Measurements from ENCODE around the gene DYNLT4. TPM values are rescaled to one million over a fixed set of nuclear protein-coding genes. Genes with fewer than 3 reads are reported as not detected.

DYNLT4 gene
- total RNA-seq (1 to 10 TPM in 2 of 7 donors, under 1 TPM in 2, not detected in 3; 0.82 to 2.1 (median 1.1) TPM), polyA plus RNA-seq (under 1 TPM; 0.15 to 0.58 (median 0.22) TPM)
- long read RNA-seq, donor 1, transcript TCTEX1D4-201 (1 exons, 763 nt), result major isoform, 7 of 7 reads
- long read RNA-seq, donor 1, partial matches to known transcripts, result 0 of 7 reads
- long read RNA-seq, donor 1, other reads (novel, unspliced or antisense), result 0 of 7 reads
- long read RNA-seq, donor 2, transcript TCTEX1D4-201 (1 exons, 763 nt), result major isoform, 13 of 13 reads
- long read RNA-seq, donor 2, partial matches to known transcripts, result 0 of 13 reads
- long read RNA-seq, donor 2, other reads (novel, unspliced or antisense), result 0 of 13 reads

- peak within 1 kb of the TSS in 3 of 8 donors; percentile 4 to 58 (median 14) for H3K4me3 ChIP-seq
- peak within 1 kb of the TSS; percentile 95 to 99 (median 96) for H3K27ac ChIP-seq
- intact Hi-C loops (cut with DNase I; ENCODE audit: low total_unique reads), result no loop called here
- peaks cover 0 to 51% (median 39%) of the 10 kb centered on the region in 6 donors for H3K36me3 ChIP-seq
- TF ChIP-seq POLR2AphosphoS5 (IDR thresholded peaks at IDR 0.05) (peak in 1 of 3 donors; percentile 65), POLR2A (IDR thresholded peaks at IDR 0.05) (peak in 1 of 3 donors; percentile 26), CTCF (IDR thresholded peaks at IDR 0.05 in 8 of 11, conservative IDR thresholded peaks at IDR 0.05 in 3 of 11) (no peak)
- H3K4me1 ChIP-seq, result peaks cover 54 to 100% (median 83%) of the 10 kb centered on the region in 6 donors
- H3K27me3 ChIP-seq (replicated peaks in 1 of 7), result no peaks in the 10 kb centered on the region
- WGBS, 5 donors, result 68 to 98% (median 72%) methylated on average over 5 to 7 of the region's 7 CpGs
- no peaks in the 10 kb centered on the region for H3K9me3 ChIP-seq
- peak; percentile 70 for DNase-seq
These were observed at the start of gene DYNLT4 for GRCh38 chr1:44806704-44807363. DYNLT4 (minus strand) TSS chr1:44807351; CDS start chr1:44806668, 683 bp downstream.

- 81 to 95% (median 85%) methylated on average over 7 of the region's 7 CpGs for WGBS, 5 donors
- H3K36me3 ChIP-seq, result peaks cover 0 to 45% (median 16%) of the 10 kb centered on the region in 6 donors
- H3K4me3 ChIP-seq, result no peak overlapping the region
- no peaks in the 10 kb centered on the region for H3K27me3 ChIP-seq (replicated peaks in 1 of 7)
- no peaks in the 10 kb centered on the region for H3K9me3 ChIP-seq
- intact Hi-C loops (cut with DNase I; ENCODE audit: low total_unique reads), result no loop called here
- H3K27ac ChIP-seq, result no peak overlapping the region
- no peak for DNase-seq
- no peak for TF ChIP-seq POLR2A (IDR thresholded peaks at IDR 0.05)
- TF ChIP-seq CTCF (IDR thresholded peaks at IDR 0.05 in 8 of 11, conservative IDR thresholded peaks at IDR 0.05 in 3 of 11), result no peak
- no peak for TF ChIP-seq POLR2AphosphoS5 (IDR thresholded peaks at IDR 0.05)
- H3K4me1 ChIP-seq, result peaks cover 0 to 9% (median 5%) of the 10 kb centered on the region in 6 donors
These were observed 48.6 kb upstream of the DYNLT4 start for GRCh38 chr1:44855742-44856141.

GRCh38 chr1:44854970-44855369 lies 47.8 kb upstream of the DYNLT4 start:
- H3K4me3 ChIP-seq, result no peak overlapping the region
- intact Hi-C loops (cut with DNase I; ENCODE audit: low total_unique reads), result no loop called here
- H3K27ac ChIP-seq, result no peak overlapping the region
- TF ChIP-seq CTCF (IDR thresholded peaks at IDR 0.05 in 8 of 11, conservative IDR thresholded peaks at IDR 0.05 in 3 of 11) (no peak), POLR2AphosphoS5 (IDR thresholded peaks at IDR 0.05) (no peak), POLR2A (IDR thresholded peaks at IDR 0.05) (no peak)
- peaks cover 0 to 1% (median 0%) of the 10 kb centered on the region in 6 donors for H3K4me1 ChIP-seq
- no peak for DNase-seq
- peaks cover 0 to 53% (median 17%) of the 10 kb centered on the region in 6 donors for H3K36me3 ChIP-seq
- WGBS, 5 donors, result 55 to 79% (median 72%) methylated on average over 1 of the region's 1 CpG
- H3K9me3 ChIP-seq, result no peaks in the 10 kb centered on the region
- H3K27me3 ChIP-seq (replicated peaks in 1 of 7), result no peaks in the 10 kb centered on the region

- Histone ChIP-seq H3K36me3 (peaks cover 0 to 58% (median 17%) of the 10 kb centered on the region in 6 donors), H3K4me3 (no peak overlapping the region), H3K9me3 (no peaks in the 10 kb centered on the region), H3K27me3 (replicated peaks in 1 of 7) (no peaks in the 10 kb centered on the region), H3K4me1 (no peaks in the 10 kb centered on the region), H3K27ac (no peak overlapping the region)
- TF ChIP-seq POLR2AphosphoS5 (IDR thresholded peaks at IDR 0.05) (no peak), CTCF (IDR thresholded peaks at IDR 0.05 in 8 of 11, conservative IDR thresholded peaks at IDR 0.05 in 3 of 11) (no peak), POLR2A (IDR thresholded peaks at IDR 0.05) (no peak)
- WGBS, 5 donors, result 94 to 97% (median 96%) methylated on average over 6 of the region's 6 CpGs
- DNase-seq, result no peak
- intact Hi-C loops (cut with DNase I; ENCODE audit: low total_unique reads), result no loop called here
These were observed 46.0 kb upstream of the DYNLT4 start for GRCh38 chr1:44853201-44853600.

Measured in spleen (tissue), 13 donors.